IgD-negative memory B cell (primary cell): ENCODE measurements around the gene CNOT1. TPM values are rescaled to one million over a fixed set of nuclear protein-coding genes. Genes with fewer than 3 reads are reported as not detected.

Experiments
- H3K27ac Mint-ChIP-seq, 3 donors: one replicate each; pipeline ENCODE4 v1.8.0; 2020 to 2022; ENCODE audit warnings: mild to moderate bottlenecking in 3 of 3, mixed read lengths in 3 of 3, moderate library complexity in 1 of 3
- H3K27me3 Mint-ChIP-seq: one replicate; pipeline ENCODE4 v1.8.0; 2021; ENCODE audit warnings: mixed read lengths
- H3K36me3 Mint-ChIP-seq: one replicate; pipeline ENCODE4 v1.8.0; 2020; ENCODE audit warnings: mild to moderate bottlenecking, mixed read lengths
- H3K4me1 Mint-ChIP-seq, 3 donors: one replicate each; pipeline ENCODE4 v1.8.0; 2020 to 2022; ENCODE audit warnings: mixed read lengths in 3 of 3, mild to moderate bottlenecking in 1 of 3
- H3K4me3 Mint-ChIP-seq, 4 donors: one replicate each; pipeline ENCODE4 v1.8.0; 2020 to 2022; ENCODE audit warnings: mild to moderate bottlenecking in 4 of 4, mixed read lengths in 4 of 4, moderate library complexity in 3 of 4
- H3K9me3 Mint-ChIP-seq, 3 donors: one replicate each; pipeline ENCODE4 v1.8.0; 2020 to 2021; ENCODE audit warnings: mixed read lengths in 3 of 3, mild to moderate bottlenecking in 1 of 3
- polyA plus RNA-seq: library from polyadenylated mRNA; unstranded; fragments of 300-500 nt; fragmentation: Illumina TruSeq; gene quantifications from one replicate; pipeline ENCODE4 v1.2.3, GENCODE V29; 2021

CNOT1 gene
- polyA plus RNA-seq, 1 donor from 2014 or later, result 80.9 TPM

GRCh38 chr16:58510097-58510775 is 119.4 kb downstream of the CNOT1 start:
- H3K9me3 Mint-ChIP-seq, result no peaks in the 10 kb centered on the region
- H3K27ac Mint-ChIP-seq, result no peak overlapping the region

GRCh38 chr16:58509256-58510096 is 120.2 kb downstream of the CNOT1 start:
- Mint-ChIP-seq H3K27ac (no peak overlapping the region), H3K4me1 (peaks cover 0 to 6% (median 2%) of the 10 kb centered on the region in 3 donors), H3K36me3 (no peaks in the 10 kb centered on the region), H3K4me3 (no peak overlapping the region), H3K9me3 (no peaks in the 10 kb centered on the region), H3K27me3 (no peaks in the 10 kb centered on the region)

More at GRCh38 chr16:58510097-58510775, 119.4 kb downstream of the CNOT1 start:
- Mint-ChIP-seq H3K27me3 (no peaks in the 10 kb centered on the region), H3K36me3 (no peaks in the 10 kb centered on the region), H3K4me1 (peaks cover 3 to 13% (median 9%) of the 10 kb centered on the region in 3 donors), H3K4me3 (no peak overlapping the region)

- no peaks in the 10 kb centered on the region for H3K9me3 Mint-ChIP-seq
- peaks cover 0 to 6% (median 0%) of the 10 kb centered on the region in 3 donors for H3K4me1 Mint-ChIP-seq
- H3K36me3 Mint-ChIP-seq, result no peaks in the 10 kb centered on the region
- H3K4me3 Mint-ChIP-seq, result no peak overlapping the region
- H3K27me3 Mint-ChIP-seq, result no peaks in the 10 kb centered on the region
- no peak overlapping the region for H3K27ac Mint-ChIP-seq
Measured at GRCh38 chr16:58508671-58509251, 120.9 kb downstream of the CNOT1 start.

- H3K27ac Mint-ChIP-seq, result no peak overlapping the region
- H3K27me3 Mint-ChIP-seq, result no peaks in the 10 kb centered on the region
- no peaks in the 10 kb centered on the region for H3K9me3 Mint-ChIP-seq
- H3K36me3 Mint-ChIP-seq, result no peaks in the 10 kb centered on the region
- H3K4me3 Mint-ChIP-seq, result no peak overlapping the region
- peaks cover 0 to 3% (median 0%) of the 10 kb centered on the region in 3 donors for H3K4me1 Mint-ChIP-seq
Measured at GRCh38 chr16:58507963-58508670, 121.5 kb downstream of the CNOT1 start.

GRCh38 chr16:58507195-58507962 is 122.2 kb downstream of the CNOT1 start:
- no peaks in the 10 kb centered on the region for H3K9me3 Mint-ChIP-seq
- no peaks in the 10 kb centered on the region for H3K27me3 Mint-ChIP-seq
- H3K36me3 Mint-ChIP-seq, result no peaks in the 10 kb centered on the region
- H3K4me3 Mint-ChIP-seq, result no peak overlapping the region
- H3K4me1 Mint-ChIP-seq, result no peaks in the 10 kb centered on the region
- H3K27ac Mint-ChIP-seq, result no peak overlapping the region

GRCh38 chr16:58506241-58507194 is 123.1 kb downstream of the CNOT1 start:
- no peaks in the 10 kb centered on the region for H3K36me3 Mint-ChIP-seq
- no peak overlapping the region for H3K27ac Mint-ChIP-seq
- no peaks in the 10 kb centered on the region for H3K9me3 Mint-ChIP-seq
- H3K4me1 Mint-ChIP-seq, result peaks cover 0 to 2% (median 0%) of the 10 kb centered on the region in 3 donors
- H3K27me3 Mint-ChIP-seq, result no peaks in the 10 kb centered on the region
- no peak overlapping the region for H3K4me3 Mint-ChIP-seq

GRCh38 chr16:58503863-58504688 is 125.5 kb downstream of the CNOT1 start:
- no peak overlapping the region for H3K27ac Mint-ChIP-seq
- peaks cover 4% of the 10 kb centered on the region for H3K27me3 Mint-ChIP-seq
- H3K4me3 Mint-ChIP-seq, result peak overlapping the region in 1 of 4 donors; percentile 8
- H3K9me3 Mint-ChIP-seq, result no peaks in the 10 kb centered on the region
- peaks cover 0 to 10% (median 2%) of the 10 kb centered on the region in 3 donors for H3K4me1 Mint-ChIP-seq
- no peaks in the 10 kb centered on the region for H3K36me3 Mint-ChIP-seq

- Mint-ChIP-seq H3K27ac (no peak overlapping the region), H3K27me3 (peaks cover 4% of the 10 kb centered on the region), H3K36me3 (no peaks in the 10 kb centered on the region), H3K4me1 (peaks cover 0 to 10% (median 2%) of the 10 kb centered on the region in 3 donors), H3K4me3 (peak overlapping the region in 1 of 4 donors; percentile 18), H3K9me3 (no peaks in the 10 kb centered on the region)
Measured at GRCh38 chr16:58503166-58503862, 126.3 kb downstream of the CNOT1 start.

GRCh38 chr16:58502217-58502921 is 127.3 kb downstream of the CNOT1 start:
- H3K36me3 Mint-ChIP-seq, result no peaks in the 10 kb centered on the region
- peaks cover 0 to 10% (median 2%) of the 10 kb centered on the region in 3 donors for H3K4me1 Mint-ChIP-seq
- peaks cover 7% of the 10 kb centered on the region for H3K27me3 Mint-ChIP-seq
- peak overlapping the region in 2 of 4 donors; percentile 52 to 72 for H3K4me3 Mint-ChIP-seq
- H3K27ac Mint-ChIP-seq, result no peak overlapping the region
- no peaks in the 10 kb centered on the region for H3K9me3 Mint-ChIP-seq

GRCh38 chr16:58501242-58502131 is 128.1 kb downstream of the CNOT1 start:
- peak overlapping the region in 1 of 3 donors; percentile 71 for H3K27ac Mint-ChIP-seq
- no peaks in the 10 kb centered on the region for H3K36me3 Mint-ChIP-seq
- peaks cover 0 to 10% (median 3%) of the 10 kb centered on the region in 3 donors for H3K4me1 Mint-ChIP-seq
- H3K27me3 Mint-ChIP-seq, result peaks cover 7% of the 10 kb centered on the region
- H3K9me3 Mint-ChIP-seq, result no peaks in the 10 kb centered on the region
- H3K4me3 Mint-ChIP-seq, result peak overlapping the region; percentile 72 to 93 (median 82)
